Suppressor macrophage treated with lipopolysaccharide for 1 hour (primary cell): ENCODE results near the gene HMG20B.
"Not testable (repeated sequence)": the region's sequence is repeated elsewhere in the genome, so short reads cannot be mapped to it uniquely, and the experiment has no call there.

Experiments
- DNase-seq, 3 donors: peaks; one replicate each; pipeline ENCODE4 v3.0.0-alpha.2; 2020 to 2022

HMG20B gene

DNA sequence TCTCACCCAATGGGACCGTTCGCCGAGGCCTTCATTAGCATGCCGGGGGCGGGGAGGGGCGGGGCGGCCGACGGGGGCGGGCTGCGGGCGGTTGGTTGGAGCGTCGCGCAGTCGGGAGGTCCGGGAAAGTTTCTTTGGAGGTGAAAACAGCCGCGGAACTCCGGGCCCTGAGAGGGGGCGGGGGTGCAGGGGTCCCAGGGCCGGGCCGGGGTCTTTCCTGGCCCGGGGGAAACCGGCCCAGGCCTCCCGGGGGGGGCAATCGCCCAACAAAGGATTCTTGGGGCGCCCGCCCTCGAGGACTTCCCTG is at the start of gene HMG20B:
Gene HMG20B, plus strand, starts transcription at position 90 of the 307 bp plus-strand sequence. CDS start 366 bp downstream, outside the sequence.
- no peak for DNase-seq

DNA sequence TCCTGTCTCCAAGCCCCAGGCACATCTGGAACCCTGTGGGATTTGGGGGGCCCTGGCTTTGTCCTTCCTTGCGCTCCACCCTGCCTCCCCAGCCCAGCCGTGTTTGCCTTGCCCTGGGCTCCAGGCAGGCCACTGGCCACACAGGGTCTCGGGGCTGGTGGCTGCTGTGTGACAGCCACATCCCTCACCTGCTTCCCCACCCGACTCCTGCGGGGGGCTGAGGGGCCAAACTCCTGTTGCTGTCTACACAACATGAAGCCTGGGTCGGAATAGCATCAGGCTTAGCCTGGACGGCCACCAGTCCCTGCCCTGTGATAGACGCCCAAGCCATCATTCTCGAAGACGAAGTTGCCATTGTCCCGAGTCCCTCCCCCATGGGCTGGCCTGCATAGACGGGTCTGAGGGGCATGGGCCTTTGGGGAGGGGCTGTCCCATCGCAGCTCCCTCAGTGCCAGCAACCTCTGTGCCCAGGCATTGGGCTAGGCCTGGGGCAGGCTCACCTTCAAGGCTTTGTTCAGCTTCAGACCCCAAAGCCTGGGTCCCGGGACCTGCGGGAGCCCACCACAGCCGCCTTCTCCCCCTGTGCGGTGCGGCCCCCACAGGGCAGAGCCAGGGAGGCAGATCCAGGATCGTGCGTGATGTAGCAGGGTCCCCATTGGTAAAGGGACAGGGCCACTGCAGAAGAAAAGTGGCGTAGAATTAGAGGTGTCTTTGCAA is 49.2 kb upstream of the HMG20B start:
- DNase-seq: no peak

DNA sequence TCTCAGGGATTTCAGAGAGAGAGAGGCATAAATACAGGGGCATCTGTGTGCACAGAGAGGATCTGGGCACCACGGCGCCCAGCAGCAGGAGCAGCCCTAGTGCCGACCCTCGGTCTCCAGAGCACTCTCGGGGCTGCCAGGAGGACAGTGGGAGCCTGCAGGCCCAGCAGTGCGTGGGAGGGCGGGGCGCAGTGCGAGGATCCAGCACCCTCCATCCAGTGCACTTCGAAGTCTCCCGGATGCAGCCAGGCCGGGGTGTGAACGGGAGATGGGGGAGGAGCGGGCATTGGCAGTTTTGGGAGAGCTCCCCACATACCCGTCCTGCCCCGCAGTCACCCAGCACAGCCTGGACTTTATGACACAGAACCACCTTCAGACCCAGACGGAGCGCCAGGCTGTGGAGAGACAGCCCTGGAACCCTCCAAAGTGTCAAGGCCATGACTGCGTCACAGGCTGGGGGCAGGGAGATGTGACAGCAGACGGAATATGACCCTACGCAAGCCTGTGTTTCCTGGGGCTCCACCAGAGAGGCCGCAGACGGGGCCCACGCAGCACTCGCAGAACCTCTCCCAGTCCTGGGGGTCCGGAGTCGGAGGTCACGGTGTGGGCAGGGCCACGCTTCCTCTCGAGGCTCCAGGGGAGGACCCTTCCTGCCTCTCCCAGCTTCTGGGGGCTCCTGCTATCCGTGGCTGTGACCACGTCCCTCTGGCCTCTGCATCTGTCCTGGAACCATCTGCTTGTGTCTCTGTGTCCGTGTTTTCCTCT is 48.5 kb upstream of the HMG20B start:
- no peak for DNase-seq

DNA sequence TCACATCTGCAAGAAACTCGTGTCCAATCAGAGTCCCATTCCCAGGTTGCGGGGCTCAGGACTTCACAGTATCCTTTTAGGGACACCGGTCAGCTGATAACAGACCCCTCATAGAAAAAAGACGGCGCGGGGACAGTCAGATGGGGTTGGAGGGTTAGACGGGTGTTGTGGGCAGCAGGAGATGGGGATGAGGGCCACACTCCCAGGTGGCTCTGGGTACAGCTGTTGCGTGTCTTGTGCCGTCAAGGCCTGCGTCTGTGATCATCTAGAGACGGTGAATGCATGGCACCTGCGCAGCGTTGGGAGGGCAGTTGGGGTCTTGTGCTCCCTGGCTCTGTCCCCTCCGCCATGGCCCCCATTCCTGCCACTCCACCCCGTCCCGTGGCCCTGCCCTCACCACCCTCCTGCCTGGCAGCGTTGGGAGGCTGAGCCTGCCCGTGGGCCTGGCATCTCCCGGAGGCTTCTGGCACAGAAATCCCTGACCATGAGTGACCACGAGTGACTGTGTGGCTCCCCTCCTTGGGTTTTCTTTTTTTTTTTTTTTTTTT is 47.8 kb upstream of the HMG20B start:
- DNase-seq: no peak

DNA sequence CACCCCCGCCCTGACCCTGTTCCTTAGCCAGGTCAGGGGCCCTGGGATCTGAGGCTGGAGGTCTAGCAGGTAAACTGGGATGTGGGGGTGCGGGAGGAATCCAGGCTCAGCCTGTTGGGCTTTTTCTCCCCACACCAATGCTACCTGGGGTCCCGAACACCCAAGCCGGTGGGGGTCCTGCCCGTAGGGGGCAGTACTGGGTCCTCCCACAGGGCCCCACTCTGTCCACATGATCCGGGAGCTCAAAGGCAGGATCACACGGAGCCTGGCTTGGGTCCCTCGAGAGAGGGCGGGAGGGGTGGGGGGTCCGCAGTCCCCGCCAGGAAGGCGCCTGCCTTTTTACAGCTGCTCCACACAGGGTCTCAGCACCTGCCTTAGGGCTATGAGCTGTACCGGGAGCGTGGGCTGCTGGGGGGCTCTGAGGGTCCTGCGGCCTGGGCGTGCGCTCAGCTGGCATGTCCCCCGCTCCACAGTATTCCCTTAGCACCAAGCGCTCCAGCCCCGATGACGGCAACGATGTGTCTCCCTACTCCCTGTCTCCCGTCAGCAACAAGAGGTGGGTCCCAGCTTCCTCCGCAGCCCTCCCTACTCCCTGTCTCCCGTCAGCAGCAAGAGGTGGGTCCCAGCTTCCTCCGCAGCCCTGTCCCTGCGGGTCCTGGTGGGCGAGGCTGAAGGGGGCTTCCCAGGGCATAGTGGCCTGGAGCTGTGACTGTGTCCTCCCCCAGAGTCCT is 46.1 kb upstream of the HMG20B start:
- DNase-seq: no peak

DNA sequence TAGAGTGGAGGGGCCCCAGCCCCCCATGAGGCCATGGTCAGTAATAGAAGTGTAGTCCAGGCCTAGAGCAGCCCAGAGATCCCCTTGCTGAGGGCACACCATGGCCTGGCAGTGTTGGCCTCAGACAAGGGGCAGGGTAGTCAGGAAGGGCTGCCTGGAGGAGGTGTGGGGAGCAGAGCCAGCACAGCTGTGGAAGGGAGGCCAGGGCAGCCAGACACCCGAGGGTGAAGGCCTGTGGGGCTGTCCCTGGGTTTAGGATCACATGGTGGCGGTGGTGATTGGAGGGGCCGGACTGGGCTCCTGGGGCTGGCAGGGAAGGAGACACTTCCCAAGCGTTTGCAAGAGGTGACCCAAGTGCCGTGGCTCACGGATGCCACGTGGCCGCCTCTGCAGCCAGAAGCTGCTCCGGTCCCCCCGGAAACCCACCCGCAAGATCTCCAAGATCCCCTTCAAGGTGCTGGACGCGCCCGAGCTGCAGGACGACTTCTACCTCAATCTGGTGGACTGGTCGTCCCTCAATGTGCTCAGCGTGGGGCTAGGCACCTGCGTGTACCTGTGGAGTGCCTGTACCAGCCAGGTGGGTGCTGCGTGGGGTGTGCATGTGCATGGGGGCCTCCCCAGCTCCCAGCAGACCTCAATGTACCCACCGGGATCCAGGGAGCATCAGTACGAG is 45.4 kb upstream of the HMG20B start:
- DNase-seq: no peak

DNA sequence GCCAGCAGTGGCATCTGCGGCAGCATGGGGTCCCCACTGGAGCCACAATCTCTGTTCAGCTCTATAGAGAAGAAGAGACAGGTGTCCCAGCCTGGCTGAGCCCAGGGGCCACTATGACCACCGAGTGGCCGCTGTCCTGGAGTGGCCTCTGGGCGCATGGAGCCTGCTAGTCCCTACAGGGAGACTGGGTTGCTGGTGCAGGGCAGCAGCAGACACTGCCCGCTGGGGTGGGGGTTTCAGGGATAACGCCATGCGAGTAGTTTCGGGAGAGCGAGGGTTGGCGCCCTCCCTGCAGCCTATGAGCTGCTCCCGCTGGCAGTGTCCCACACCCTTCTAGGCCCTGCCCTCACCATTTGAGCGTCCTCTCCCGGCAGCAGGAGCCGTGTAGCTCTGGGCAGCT is 44.7 kb upstream of the HMG20B start:
- DNase-seq: no peak

DNA sequence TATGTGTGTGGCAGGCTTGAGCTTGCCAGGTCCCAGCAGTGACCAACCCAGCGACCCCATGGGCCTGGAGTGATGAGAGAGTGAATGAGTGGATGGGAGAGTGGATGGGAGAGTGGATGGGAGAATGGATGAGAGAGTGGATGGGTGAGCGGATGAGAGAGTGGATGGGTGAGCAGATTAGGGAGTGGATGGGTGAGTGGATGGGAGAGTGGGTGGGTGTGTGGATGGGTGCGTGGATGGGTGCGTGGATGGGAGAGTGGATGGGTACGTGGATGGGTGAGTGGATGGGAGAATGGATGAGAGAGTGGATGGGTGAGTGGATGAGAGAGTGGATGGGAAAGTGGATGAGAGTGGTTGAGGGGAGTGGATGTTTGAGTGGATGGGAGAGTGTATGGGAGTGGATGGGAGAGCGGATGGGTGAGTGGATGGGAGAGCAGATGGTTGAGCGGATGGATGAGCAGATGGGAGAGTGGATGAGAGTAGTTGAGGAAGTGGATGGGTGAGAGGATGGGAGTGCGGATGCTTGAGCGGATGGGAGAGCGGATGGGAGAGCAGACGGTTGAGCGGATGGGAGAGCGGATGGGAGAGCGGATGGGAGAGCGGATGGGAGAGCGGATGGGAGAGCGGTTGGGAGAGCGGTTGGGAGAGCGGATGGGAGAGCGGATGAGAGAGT is 44.1 kb upstream of the HMG20B start:
- no peak for DNase-seq

DNA sequence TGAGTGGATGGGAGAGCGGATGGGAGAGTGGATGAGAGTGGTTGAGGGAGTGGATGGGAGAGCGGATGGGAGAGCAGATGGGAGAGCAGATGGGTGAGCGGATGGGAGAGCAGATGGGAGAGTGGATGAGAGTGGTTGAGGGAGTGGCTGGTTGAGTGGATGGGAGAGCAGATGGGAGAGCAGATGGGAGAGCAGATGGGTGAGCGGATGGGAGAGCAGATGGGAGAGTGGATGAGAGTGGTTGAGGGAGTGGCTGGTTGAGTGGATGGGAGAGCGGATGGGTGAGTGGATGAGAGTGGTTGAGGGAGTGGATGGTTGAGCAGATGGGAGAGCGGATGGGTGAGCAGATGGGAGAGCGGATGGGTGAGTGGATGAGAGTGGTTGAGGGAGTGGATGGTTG is 43.4 kb upstream of the HMG20B start:
- DNase-seq: not testable (repeated sequence)

DNA sequence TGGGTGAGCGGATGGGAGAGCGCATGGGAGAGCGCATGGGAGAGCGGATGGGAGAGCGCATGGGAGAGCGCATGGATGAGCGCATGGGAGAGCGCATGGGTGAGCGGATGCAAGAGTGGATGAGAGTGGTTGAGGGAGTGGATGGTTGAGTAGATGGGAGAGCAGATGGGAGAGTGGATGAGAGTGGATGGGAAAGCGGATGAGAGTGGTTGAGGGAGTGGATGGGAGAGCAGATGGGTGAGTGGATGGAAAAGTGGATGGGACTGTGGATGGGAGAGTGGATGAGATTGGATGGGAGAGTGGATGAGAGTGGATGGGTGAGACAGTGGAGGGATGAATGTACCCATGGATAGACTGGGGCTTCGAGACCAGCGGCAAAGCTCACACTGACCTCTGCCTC is 42.4 kb upstream of the HMG20B start:
- no peak for DNase-seq

DNA sequence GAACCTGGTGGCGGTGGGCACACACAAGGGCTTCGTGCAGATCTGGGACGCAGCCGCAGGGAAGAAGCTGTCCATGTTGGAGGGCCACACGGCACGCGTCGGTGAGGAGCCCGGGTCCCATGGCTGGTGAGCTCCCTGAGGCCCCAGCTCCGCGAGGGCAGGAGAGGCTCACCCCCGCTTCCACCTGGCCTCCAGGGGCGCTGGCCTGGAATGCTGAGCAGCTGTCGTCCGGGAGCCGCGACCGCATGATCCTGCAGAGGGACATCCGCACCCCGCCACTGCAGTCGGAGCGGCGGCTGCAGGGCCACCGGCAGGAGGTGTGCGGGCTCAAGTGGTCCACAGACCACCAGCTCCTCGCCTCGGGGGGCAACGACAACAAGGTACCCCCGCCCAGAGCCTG is 41.0 kb upstream of the HMG20B start:
- DNase-seq: no peak

DNA sequence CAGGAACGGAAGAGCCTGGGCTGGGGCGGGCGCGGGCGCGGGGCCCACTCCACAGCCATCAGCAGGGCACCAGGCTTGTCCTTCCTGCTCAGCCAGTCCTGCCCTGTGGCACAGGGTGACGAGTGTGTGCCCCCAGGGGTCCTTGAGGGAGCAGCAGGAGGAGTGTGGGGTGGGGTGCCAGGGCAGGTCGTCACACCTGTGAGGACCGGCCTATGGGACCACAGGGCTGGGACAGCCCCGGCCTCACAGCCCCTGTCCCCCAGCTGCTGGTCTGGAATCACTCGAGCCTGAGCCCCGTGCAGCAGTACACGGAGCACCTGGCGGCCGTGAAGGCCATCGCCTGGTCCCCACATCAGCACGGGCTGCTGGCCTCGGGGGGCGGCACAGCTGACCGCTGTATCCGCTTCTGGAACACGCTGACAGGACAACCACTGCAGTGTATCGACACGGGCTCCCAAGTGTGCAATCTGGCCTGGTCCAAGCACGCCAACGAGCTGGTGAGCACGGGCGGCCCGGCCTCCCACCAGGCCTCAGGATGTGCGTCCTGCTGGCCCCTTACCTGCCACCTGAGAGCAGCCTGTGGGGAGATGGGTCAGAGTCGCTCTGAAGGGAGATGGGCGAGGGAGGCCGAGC is 40.5 kb upstream of the HMG20B start:
- no peak for DNase-seq

DNA sequence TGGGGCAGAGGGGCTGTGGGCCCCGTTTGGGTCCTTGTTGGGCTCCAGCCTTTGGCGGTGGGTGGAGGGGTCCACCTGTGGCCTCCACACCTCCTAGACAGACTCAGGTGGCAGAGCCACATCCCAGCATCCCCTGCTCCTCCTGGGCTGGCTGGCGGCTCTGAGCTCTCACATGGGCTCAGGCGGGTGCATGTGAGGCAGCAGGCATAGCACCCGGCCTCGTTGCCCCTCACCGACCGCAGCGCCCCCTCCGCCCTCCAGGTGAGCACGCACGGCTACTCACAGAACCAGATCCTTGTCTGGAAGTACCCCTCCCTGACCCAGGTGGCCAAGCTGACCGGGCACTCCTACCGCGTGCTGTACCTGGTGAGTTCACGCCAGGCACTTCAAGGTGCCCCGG is 39.7 kb upstream of the HMG20B start:
- DNase-seq: no peak

DNA sequence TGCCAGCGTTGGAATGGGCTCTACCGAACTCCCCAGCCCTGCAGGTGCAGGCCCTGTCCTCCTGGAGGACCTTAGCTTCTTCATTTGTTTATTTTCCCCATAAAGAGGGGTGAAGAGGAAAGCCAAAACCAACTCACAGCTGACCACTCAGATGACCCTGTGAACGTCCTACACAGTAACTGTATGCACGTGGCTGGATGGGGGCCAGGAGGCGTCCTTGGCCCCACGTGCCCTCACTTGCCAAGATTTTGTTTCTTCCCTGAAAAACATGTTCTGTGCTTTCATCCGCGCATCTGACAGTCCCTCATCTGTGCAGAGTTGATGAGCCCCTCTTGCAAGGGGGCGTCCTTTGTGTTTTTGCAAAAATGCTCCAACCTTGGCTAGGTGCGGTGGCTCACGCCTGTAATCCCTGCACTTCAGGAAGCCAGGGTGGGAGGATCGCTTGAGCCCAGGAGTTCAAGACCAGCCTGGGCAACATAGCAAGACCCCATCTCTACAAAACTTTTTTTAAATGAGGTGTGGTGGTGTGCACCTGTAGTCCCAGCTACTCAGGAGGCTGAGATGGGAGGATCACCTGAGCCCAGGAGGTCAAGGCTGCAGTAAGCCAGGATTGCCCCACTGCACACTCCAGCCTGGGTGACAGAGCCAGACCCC is 39.1 kb upstream of the HMG20B start:
- DNase-seq: no peak

DNA sequence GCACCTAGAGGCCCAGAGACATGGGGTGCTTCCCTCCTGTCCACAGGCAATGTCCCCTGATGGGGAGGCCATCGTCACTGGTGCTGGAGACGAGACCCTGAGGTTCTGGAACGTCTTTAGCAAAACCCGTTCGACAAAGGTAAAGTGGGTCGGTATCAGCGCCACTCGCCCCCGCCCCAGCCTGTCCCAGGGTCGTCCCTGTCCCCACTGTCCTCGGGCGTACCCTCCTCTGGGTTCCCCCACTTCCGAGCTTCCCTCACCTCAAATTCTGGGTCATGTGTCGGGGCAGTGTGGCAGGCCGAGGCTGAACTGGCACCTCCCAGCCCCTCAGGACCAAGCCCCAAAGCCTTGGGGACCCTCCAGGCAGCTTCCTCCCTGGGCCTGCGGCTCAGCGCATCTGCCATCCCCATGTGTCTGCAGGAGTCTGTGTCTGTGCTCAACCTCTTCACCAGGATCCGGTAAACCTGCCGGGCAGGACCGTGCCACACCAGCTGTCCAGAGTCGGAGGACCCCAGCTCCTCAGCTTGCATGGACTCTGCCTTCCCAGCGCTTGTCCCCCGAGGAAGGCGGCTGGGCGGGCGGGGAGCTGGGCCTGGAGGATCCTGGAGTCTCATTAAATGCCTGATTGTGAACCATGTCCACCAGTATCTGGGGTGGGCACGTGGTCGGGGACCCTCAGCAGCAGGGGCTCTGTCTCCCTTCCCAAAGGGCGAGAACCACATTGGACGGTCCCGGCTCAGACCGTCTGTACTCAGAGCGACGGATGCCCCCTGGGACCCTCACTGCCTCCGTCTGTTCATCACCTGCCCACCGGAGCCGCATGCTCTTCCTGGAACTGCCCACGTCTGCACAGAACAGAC is 38.1 kb upstream of the HMG20B start:
- no peak for DNase-seq

DNA sequence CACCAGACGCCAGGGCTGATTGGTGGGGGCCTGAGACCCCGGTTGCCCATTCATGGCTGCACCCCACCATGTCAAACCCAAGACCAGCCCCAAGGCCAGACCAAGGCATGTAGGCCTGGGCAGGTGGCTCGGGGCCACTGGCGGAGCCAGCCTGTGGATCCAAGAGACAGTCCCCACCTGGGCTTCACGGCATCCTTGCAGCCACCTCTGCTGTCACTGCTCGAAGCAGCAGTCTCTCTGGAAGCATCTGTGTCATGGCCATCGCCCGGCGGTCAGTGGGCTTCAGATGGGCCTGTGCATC is 37.6 kb upstream of the HMG20B start:
- DNase-seq: no peak

DNA sequence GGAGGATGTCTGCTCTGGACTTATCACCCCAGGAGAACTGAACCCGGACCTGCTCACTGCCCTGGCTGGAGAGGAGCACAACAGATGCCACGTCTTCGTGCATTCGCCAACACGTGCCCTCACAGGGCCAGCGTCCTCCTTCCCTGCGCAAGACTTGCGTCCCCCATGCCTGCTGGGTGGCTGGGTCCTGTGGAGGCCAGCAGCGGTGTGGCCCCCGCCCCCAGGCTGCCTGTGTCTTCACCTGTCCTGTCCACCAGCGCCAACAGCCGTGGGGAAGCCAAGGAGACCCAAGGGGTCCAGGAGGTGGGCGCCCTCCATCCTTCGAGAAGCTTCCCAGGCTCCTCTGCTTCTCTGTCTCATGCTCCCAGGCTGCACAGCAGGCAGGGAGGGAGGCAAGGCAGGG is 37.2 kb upstream of the HMG20B start:
- no peak for DNase-seq

DNA sequence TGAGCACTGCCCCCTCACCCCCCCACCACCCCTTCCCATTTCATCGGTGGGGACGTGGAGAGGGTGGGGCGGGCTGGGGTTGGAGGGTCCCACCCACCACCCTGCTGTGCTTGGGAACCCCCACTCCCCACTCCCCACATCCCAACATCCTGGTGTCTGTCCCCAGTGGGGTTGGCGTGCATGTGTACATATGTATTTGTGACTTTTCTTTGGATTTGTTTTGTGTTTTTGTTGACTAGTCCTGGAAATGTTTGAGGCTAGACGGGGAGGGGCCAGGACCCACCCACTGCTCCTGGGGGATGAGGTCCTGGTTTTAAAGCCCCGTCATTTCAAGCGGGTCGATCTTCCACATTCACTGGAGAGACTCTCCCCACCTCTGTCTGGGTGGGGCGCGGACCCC is 36.8 kb upstream of the HMG20B start:
- no peak for DNase-seq

DNA sequence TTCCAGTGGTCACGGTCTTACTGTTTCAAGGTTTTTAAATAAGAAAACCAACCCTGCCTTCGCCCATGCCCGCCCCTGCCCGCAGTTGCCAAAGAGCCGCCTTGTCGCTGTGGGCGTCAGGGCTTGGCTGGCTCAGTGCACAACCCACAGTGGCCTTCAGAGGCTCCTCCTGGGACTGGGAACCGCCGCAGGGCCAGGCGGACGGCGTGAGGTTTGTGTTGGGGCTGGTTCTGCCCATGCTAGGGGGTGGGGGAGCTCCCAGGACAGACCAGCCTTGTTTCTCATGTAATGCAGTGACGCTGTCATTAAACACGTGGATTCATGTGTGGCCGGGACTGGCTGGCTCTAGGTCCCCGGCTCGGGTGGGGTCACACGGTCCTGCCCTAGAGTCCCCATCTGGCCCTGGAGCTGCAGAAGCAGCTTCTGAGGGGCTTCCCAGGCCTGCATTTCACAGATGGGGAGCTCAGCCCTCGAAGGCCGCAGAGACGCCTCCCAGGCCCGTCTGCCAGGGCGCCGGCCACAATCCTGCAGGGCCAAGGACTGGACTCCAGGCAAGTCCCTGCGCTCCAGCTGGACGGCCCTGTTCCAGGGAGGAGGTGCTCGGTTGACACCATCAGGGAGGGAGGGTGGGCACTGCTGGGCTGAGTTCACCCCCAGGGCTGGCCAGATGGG is 36.2 kb upstream of the HMG20B start:
- DNase-seq: peak in 2 of 3 donors; percentile 39 to 40

DNA sequence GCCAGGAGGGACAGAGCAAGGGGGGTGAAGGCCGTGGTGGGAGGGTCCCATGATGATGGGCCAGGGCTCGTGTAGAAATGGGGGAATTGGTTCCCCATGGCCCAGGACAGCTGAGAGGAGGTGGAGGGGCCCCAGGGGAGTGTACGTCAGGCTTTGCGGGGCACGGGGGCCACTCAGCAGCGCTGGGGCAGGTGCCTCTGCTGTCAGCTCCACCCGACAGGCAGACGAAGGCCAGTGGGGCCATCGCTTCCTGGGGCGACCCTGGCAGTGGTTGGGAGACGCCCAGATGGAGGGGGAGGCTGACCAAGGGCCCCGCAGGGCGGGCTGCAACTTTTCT is 35.7 kb upstream of the HMG20B start:
- DNase-seq: no peak
